Breast epithelium (tissue), 4 donors: ENCODE data around the gene FYCO1. TPM values are rescaled to one million over a fixed set of nuclear protein-coding genes. Genes with fewer than 3 reads are reported as not detected.

Experiments used
- DNase-seq, 2 donors: peaks; one replicate each; pipeline ENCODE4 v3.0.0-alpha.2; 2019; ENCODE audit warnings: low spot score in 2 of 2
- H3K27ac ChIP-seq, 2 donors: fragments of 200-600 bp; sonication (generic) in 1 of 2; one replicate each; pipeline ENCODE4 v1.5.1; 2016 to 2019; ENCODE audit warnings: mild to moderate bottlenecking in 1 of 2
- H3K27me3 ChIP-seq, 2 donors: fragments of 200-600 bp; sonication (generic) in 1 of 2; one replicate each; pipeline versions ENCODE4 v1.5.1 to v1.6.0; 2017 to 2019; ENCODE audit warnings: control low read depth in 1 of 2, mild to moderate bottlenecking in 1 of 2
- H3K36me3 ChIP-seq: fragments of 200-600 bp; one replicate; pipeline ENCODE4 v1.5.1; 2019
- H3K4me1 ChIP-seq, 2 donors: fragments of 200-600 bp; sonication (generic); one replicate each; pipeline ENCODE4 v1.5.1; 2016 to 2019; ENCODE audit warnings: control low read depth in 1 of 2
- H3K4me3 ChIP-seq, 3 donors: fragments of 200-600 bp; sonication (generic); 1 replicate in 2 of 3; 2 replicates in 1 of 3; pipeline ENCODE4 v1.5.1; 2016 to 2019; ENCODE audit warnings: mild to moderate bottlenecking in 3 of 3, moderate library complexity in 2 of 3
- H3K9me3 ChIP-seq, 2 donors: fragments of 200-600 bp; sonication (generic) in 1 of 2; one replicate each; pipeline ENCODE4 v1.5.1; 2016 to 2019; ENCODE audit warnings: control low read depth in 1 of 2
- CTCF ChIP-seq, 3 donors: fragments of 450-650 bp; IDR thresholded peaks; one replicate each; pipeline ENCODE4 v1.5.1; 2016 to 2017; ENCODE audit warnings: antibody characterized with exemption in 3 of 3, mild to moderate bottlenecking in 3 of 3, moderate library complexity in 3 of 3
- POLR2A ChIP-seq: fragments of 450-650 bp; IDR thresholded peaks from one replicate; pipeline ENCODE4 v1.6.1; 2016; ENCODE audit warnings: antibody characterized with exemption, mild to moderate bottlenecking, moderate library complexity
- POLR2AphosphoS5 ChIP-seq, 3 donors: sonication (generic); formaldehyde crosslinking; IDR thresholded peaks; one replicate each; pipeline ENCODE4 v1.6.1; 2017; ENCODE audit warnings: antibody characterized with exemption in 3 of 3
- intact Hi-C: fragments of 100-400 bp; cut with DNase I; formaldehyde crosslinking; loops from one replicate; pipeline ENCODE4 v1.15.1; 2023; ENCODE audit warnings: low total_unique reads
- total RNA-seq, 3 donors: library from RNA; depleted of rRNA; stranded (reverse); fragments of >200 nt; gene quantifications; one replicate each; pipeline ENCODE4 v1.1.0, GENCODE V29; 2016

FYCO1 gene
- total RNA-seq, 3 donors from 2014 or later, result 40.7 to 48.2 (median 44.6) TPM

GRCh38 chr3:45905755-45906154, 89.9 kb downstream of the FYCO1 start:
- Histone ChIP-seq H3K36me3 (no peaks in the 10 kb centered on the region), H3K9me3 (no peaks in the 10 kb centered on the region), H3K27me3 (no peaks in the 10 kb centered on the region), H3K4me1 (no peaks in the 10 kb centered on the region), H3K4me3 (no peak overlapping the region), H3K27ac (no peak overlapping the region)
- intact Hi-C loops, result no loop called here
- TF ChIP-seq POLR2A, result no peak
- no peak for TF ChIP-seq POLR2AphosphoS5 (IDR thresholded peaks at IDR 0.05)
- TF ChIP-seq CTCF (IDR thresholded peaks at IDR 0.05), result no peak
- DNase-seq, result no peak

DNA sequence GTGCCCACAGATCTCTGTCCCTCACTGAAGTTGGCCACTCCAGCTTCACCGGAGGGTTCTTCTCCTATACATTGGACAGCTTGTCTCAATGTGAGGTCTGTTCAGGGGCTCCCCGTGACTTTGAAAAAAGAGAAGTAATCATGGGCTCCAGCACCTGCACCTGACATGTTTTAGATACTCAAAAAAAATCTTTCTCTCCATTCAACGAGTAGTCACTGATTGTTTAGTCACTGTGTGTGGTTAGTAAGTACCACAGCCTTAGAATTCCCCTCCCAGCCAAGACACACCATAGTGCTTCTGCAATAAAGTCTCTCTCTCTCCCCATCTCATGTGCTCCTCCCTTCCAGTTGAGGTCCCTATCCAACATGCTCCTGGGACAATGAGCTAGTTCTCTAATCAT, 90.7 kb downstream of the FYCO1 start:
- Histone ChIP-seq H3K36me3 (no peaks in the 10 kb centered on the region), H3K4me1 (no peaks in the 10 kb centered on the region)
- TF ChIP-seq POLR2AphosphoS5 (IDR thresholded peaks at IDR 0.05), result no peak
- no peak for TF ChIP-seq CTCF (IDR thresholded peaks at IDR 0.05)
- TF ChIP-seq POLR2A, result no peak

DNA sequence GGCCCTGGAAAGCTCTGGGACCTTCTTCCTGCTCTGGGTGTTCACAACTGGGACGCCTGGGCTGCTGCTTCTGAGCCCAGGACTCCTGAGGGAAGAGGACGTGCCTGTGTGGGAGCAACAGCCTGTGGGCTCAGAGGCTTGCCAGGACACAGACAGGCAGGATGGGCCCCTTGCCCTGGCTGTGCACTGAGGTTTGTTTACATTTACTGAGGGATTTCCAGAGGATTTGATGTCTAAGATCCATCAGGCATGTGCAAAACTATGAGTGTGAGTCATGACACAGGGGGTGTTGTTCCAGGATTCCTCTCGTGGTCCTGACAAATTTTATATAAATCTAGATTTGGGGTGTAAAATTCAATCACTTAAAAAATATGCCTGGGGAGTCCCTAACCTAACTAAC, 98.7 kb downstream of the FYCO1 start:
- H3K9me3 ChIP-seq, result no peaks in the 10 kb centered on the region
- H3K4me3 ChIP-seq, result no peak overlapping the region
- no peak for DNase-seq
- no peaks in the 10 kb centered on the region for H3K27me3 ChIP-seq
- H3K36me3 ChIP-seq, result no peaks in the 10 kb centered on the region
- H3K27ac ChIP-seq, result no peak overlapping the region
- intact Hi-C loops, result no loop called here
- H3K4me1 ChIP-seq, result no peaks in the 10 kb centered on the region
- TF ChIP-seq CTCF (IDR thresholded peaks at IDR 0.05) (no peak), POLR2AphosphoS5 (IDR thresholded peaks at IDR 0.05) (no peak), POLR2A (no peak)

More for the DNA sequence above, 90.7 kb downstream of the FYCO1 start:
- Histone ChIP-seq H3K27me3 (no peaks in the 10 kb centered on the region), H3K9me3 (no peaks in the 10 kb centered on the region), H3K4me3 (no peak overlapping the region), H3K27ac (no peak overlapping the region)
- DNase-seq, result no peak
- intact Hi-C loops, result loop anchor here (5.0 kb wide), 1 partner anchor 1333 kb away; no protein-coding TSS in a partner anchor

- TF ChIP-seq POLR2AphosphoS5 (IDR thresholded peaks at IDR 0.05), result no peak
- no peak for TF ChIP-seq POLR2A
- TF ChIP-seq CTCF (IDR thresholded peaks at IDR 0.05), result no peak
- no peaks in the 10 kb centered on the region for H3K36me3 ChIP-seq
- intact Hi-C loops, result no loop called here
- DNase-seq, result no peak
- no peaks in the 10 kb centered on the region for H3K27me3 ChIP-seq
- no peaks in the 10 kb centered on the region for H3K4me1 ChIP-seq
- no peak overlapping the region for H3K27ac ChIP-seq
- H3K9me3 ChIP-seq, result no peaks in the 10 kb centered on the region
- H3K4me3 ChIP-seq, result no peak overlapping the region
Observed at GRCh38 chr3:45895686-45896468, 99.7 kb downstream of the FYCO1 start.

- Histone ChIP-seq H3K9me3 (no peaks in the 10 kb centered on the region), H3K27ac (no peak overlapping the region), H3K4me1 (no peaks in the 10 kb centered on the region), H3K4me3 (no peak overlapping the region), H3K36me3 (no peaks in the 10 kb centered on the region), H3K27me3 (no peaks in the 10 kb centered on the region)
- TF ChIP-seq CTCF (IDR thresholded peaks at IDR 0.05) (no peak), POLR2AphosphoS5 (IDR thresholded peaks at IDR 0.05) (no peak), POLR2A (no peak)
- no peak for DNase-seq
- intact Hi-C loops, result no loop called here
Observed at GRCh38 chr3:45894015-45894414, 101.6 kb downstream of the FYCO1 start.
